SU-DHL-6 (cell line): ENCODE results near the gene TRAPPC3L.

Experiments used
- H2AFZ ChIP-seq: fragments of 200-600 bp; sonication (generic); 2 replicates; pipeline ENCODE4 v1.6.1; 2014; ENCODE audit warnings: low read depth, mild to moderate bottlenecking, moderate library complexity, mixed read lengths, antibody characterized with exemption, low read length; ENCODE audit not compliant: severe bottlenecking
- H3F3A ChIP-seq: fragments of 200-600 bp; shearing (Covaris generic); 2 replicates; pipeline ENCODE4 v1.6.0; 2016; ENCODE audit warnings: antibody characterized with exemption, mild to moderate bottlenecking; ENCODE audit not compliant: insufficient read depth
- H3K27ac ChIP-seq: fragments of 200-600 bp; sonication (generic); 2 replicates; pipeline ENCODE4 v1.5.1; 2016; ENCODE audit warnings: low read depth, mild to moderate bottlenecking, low read length, moderate library complexity, mixed read lengths
- H3K27me3 ChIP-seq: fragments of 200-600 bp; sonication (generic), shearing (Covaris generic); 2 replicates; pipeline ENCODE4 v1.6.0; 2014; ENCODE audit warnings: mild to moderate bottlenecking, low read length
- H3K36me3 ChIP-seq: fragments of 200-600 bp; sonication (generic); 2 replicates; pipeline ENCODE4 v1.6.1; 2014; ENCODE audit warnings: mild to moderate bottlenecking, low read length, mixed read lengths
- H3K4me2 ChIP-seq: fragments of 300-600, 200-600 bp; shearing (Covaris generic), sonication (generic); 2 replicates; pipeline ENCODE4 v1.6.0; 2014; ENCODE audit warnings: low read length, low read depth, mild to moderate bottlenecking; ENCODE audit not compliant: poor library complexity, severe bottlenecking
- H3K4me3 ChIP-seq: fragments of 200-600 bp; sonication (generic); 2 replicates; pipeline ENCODE4 v1.5.1; 2014; ENCODE audit warnings: antibody characterized with exemption, low read length, mild to moderate bottlenecking, mixed read lengths; ENCODE audit not compliant: insufficient read depth, poor library complexity, severe bottlenecking
- H3K79me2 ChIP-seq: fragments of 200-600 bp; sonication (generic); 2 replicates; pipeline ENCODE4 v1.6.1; 2014; ENCODE audit warnings: mild to moderate bottlenecking, low read length, moderate library complexity; ENCODE audit not compliant: insufficient read depth
- H3K9ac ChIP-seq: fragments of 200-600 bp; sonication (generic); 2 replicates; pipeline ENCODE4 v1.7.0; 2014; ENCODE audit warnings: mild to moderate bottlenecking, low read length
- H3K9me2 ChIP-seq: fragments of 200-600 bp; sonication (generic); replicated peaks from 2 replicates; pipeline ENCODE4 v1.6.1; 2014; ENCODE audit warnings: low read length; ENCODE audit not compliant: insufficient read depth
- H3K9me3 ChIP-seq: fragments of 200-600 bp; sonication (generic); 2 replicates; pipeline ENCODE4 v1.6.1; 2014; ENCODE audit warnings: low read length, mixed read lengths; ENCODE audit not compliant: insufficient read depth
- H4K20me1 ChIP-seq: fragments of 200-600 bp; sonication (generic); 2 replicates; pipeline ENCODE4 v1.6.1; 2014; ENCODE audit warnings: low read depth, mild to moderate bottlenecking, antibody characterized with exemption, low read length, moderate library complexity, mixed read lengths
- EZH2phosphoT487 ChIP-seq: fragments of 200-600 bp; sonication (generic), shearing (Covaris generic); conservative IDR thresholded peaks from 2 replicates; pipeline ENCODE4 v1.6.1; 2018; ENCODE audit warnings: mild to moderate bottlenecking, antibody characterized with exemption, low read length, moderate library complexity, mixed read lengths
- TF ChIP-seq, protein P1 (sequence below): fragments of 200-600 bp; sonication (generic); IDR thresholded peaks from one replicate; pipeline ENCODE4 v1.5.1; 2017; ENCODE audit warnings: antibody characterized with exemption, mild to moderate bottlenecking, low read length, moderate library complexity; ENCODE audit not compliant: insufficient read depth, poor library complexity, severe bottlenecking

TRAPPC3L gene

GRCh38 chr6:116560130-116560529 lies 14.6 kb upstream of the TRAPPC3L start:
- Histone ChIP-seq H3K79me2 (no peaks in the 10 kb centered on the region), H4K20me1 (no peaks in the 10 kb centered on the region), H3K9me2 (no peaks in the 10 kb centered on the region), H3K27me3 (no peaks in the 10 kb centered on the region), H3K36me3 (no peaks in the 10 kb centered on the region), H3K9me3 (no peaks in the 10 kb centered on the region), H3K4me2 (no peak overlapping the region), H3F3A (no peaks in the 10 kb centered on the region), H3K9ac (no peak overlapping the region), H3K27ac (no peak overlapping the region), H3K4me3 (no peak overlapping the region), H2AFZ (no peak overlapping the region)
- TF ChIP-seq, protein P1, sequence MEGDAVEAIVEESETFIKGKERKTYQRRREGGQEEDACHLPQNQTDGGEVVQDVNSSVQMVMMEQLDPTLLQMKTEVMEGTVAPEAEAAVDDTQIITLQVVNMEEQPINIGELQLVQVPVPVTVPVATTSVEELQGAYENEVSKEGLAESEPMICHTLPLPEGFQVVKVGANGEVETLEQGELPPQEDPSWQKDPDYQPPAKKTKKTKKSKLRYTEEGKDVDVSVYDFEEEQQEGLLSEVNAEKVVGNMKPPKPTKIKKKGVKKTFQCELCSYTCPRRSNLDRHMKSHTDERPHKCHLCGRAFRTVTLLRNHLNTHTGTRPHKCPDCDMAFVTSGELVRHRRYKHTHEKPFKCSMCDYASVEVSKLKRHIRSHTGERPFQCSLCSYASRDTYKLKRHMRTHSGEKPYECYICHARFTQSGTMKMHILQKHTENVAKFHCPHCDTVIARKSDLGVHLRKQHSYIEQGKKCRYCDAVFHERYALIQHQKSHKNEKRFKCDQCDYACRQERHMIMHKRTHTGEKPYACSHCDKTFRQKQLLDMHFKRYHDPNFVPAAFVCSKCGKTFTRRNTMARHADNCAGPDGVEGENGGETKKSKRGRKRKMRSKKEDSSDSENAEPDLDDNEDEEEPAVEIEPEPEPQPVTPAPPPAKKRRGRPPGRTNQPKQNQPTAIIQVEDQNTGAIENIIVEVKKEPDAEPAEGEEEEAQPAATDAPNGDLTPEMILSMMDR, result no peak
- TF ChIP-seq EZH2phosphoT487, result no peak

- Histone ChIP-seq H4K20me1 (no peaks in the 10 kb centered on the region), H3K4me2 (no peak overlapping the region), H3K9me2 (no peaks in the 10 kb centered on the region), H3K4me3 (no peak overlapping the region), H3K27me3 (no peaks in the 10 kb centered on the region), H3K9ac (no peak overlapping the region), H3F3A (no peaks in the 10 kb centered on the region), H2AFZ (no peak overlapping the region), H3K9me3 (no peaks in the 10 kb centered on the region), H3K79me2 (no peaks in the 10 kb centered on the region), H3K36me3 (no peaks in the 10 kb centered on the region), H3K27ac (no peak overlapping the region)
- no peak for TF ChIP-seq EZH2phosphoT487
- TF ChIP-seq, protein P1, result no peak
These were observed 12.4 kb upstream of the TRAPPC3L start for GRCh38 chr6:116557893-116558292.

GRCh38 chr6:116556814-116557415 lies 11.4 kb upstream of the TRAPPC3L start:
- no peak overlapping the region for H3K9ac ChIP-seq
- no peaks in the 10 kb centered on the region for H3K9me3 ChIP-seq
- H2AFZ ChIP-seq, result no peak overlapping the region
- no peaks in the 10 kb centered on the region for H4K20me1 ChIP-seq
- TF ChIP-seq, protein P1, result no peak
- TF ChIP-seq EZH2phosphoT487, result no peak
- H3K27me3 ChIP-seq, result no peaks in the 10 kb centered on the region
- H3K79me2 ChIP-seq, result no peaks in the 10 kb centered on the region
- no peaks in the 10 kb centered on the region for H3K36me3 ChIP-seq
- no peaks in the 10 kb centered on the region for H3K9me2 ChIP-seq
- no peak overlapping the region for H3K4me3 ChIP-seq
- H3F3A ChIP-seq, result no peaks in the 10 kb centered on the region
- H3K27ac ChIP-seq, result no peak overlapping the region
- H3K4me2 ChIP-seq, result no peak overlapping the region
